Measurements from ENCODE around the gene FOXN4. TPM values are rescaled to one million over a fixed set of nuclear protein-coding genes. Genes with fewer than 3 reads are reported as not detected.

Gene FOXN4
- total RNA-seq, 4 donors from 2014 or later: not detected

DNA sequence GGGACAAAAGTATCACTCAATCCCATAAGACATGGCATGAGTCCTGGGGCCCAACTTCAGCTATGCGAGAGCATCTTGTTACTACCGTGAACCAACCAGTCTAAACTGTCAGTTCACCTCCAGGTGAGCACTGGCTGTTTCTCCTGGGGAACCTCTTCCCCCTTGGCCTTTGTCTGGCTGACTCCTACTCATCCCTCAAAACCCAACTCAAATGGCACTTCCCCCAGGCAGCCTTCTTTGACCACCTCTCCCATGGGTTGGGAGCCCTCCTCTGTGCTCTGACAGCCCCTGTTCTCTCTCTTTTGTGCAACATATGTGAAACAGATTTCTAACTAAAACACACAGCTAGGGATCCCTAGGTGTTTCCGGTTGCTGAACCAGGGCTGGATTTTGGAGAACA, 37.7 kb downstream of the FOXN4 start:
- H3K4me1 ChIP-seq: no peaks in the 10 kb centered on the region
- TF ChIP-seq POLR2A (IDR thresholded peaks at IDR 0.05) (no peak), CTCF (IDR thresholded peaks at IDR 0.05) (no peak)
- intact Hi-C loops (cut with DNase I): no loop called here
- H3K27me3 ChIP-seq: no peaks in the 10 kb centered on the region
- no peaks in the 10 kb centered on the region for H3K9me3 ChIP-seq
- no peak overlapping the region for H3K27ac ChIP-seq
- no peak overlapping the region for H3K4me3 ChIP-seq
- 87 to 95% methylated on average over 3 of the region's 3 CpGs for WGBS, 2 donors
- no peak for DNase-seq
- peaks cover 0 to 27% (median 0%) of the 10 kb centered on the region in 3 donors for H3K36me3 ChIP-seq

DNA sequence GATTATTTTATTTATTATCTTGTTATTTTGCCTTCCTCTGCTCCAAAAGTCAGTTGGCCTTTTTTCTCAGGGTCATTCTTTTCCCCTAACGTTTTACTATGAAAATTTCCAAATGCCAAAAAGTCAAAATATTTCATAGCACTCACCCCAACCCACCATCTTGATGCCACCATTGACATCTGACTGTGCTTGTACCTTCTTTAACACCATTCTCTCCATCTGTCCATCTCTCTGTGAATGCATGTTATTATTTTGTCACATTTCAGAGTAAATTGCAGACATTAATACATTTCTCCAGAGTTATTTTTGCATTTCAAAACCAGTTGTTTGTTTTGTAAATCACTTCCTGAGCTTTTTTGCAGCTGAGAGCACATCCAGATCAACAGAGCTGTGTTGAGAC, 38.6 kb downstream of the FOXN4 start:
- H3K9me3 ChIP-seq: no peaks in the 10 kb centered on the region
- intact Hi-C loops (cut with DNase I): no loop called here
- WGBS, 2 donors: 0% methylated on average over 1 of the region's 1 CpG

DNA sequence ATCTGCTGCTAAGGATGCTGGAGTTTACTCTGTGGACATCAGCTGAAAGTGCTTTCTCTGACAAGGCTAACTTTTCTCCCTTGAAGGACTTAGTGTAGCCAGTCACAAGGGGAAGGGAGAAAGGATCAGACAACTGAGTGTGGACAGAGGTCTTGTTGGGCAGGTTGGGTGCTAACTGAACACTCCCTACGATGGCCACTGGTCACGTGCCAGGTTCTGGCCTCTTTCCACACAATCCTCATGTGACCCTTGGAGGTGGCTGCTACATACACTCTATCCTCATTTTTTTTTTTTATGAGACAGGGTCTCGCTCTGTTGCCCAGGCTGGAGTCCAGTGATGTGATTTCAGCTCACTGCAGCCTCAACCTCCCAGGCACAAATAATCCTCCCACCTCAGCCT, 39.7 kb downstream of the FOXN4 start:
- H3K4me1 ChIP-seq: no peaks in the 10 kb centered on the region
- TF ChIP-seq POLR2A (IDR thresholded peaks at IDR 0.05) (no peak), CTCF (IDR thresholded peaks at IDR 0.05) (no peak)
- no peak for DNase-seq
- no peak overlapping the region for H3K27ac ChIP-seq
- H3K4me3 ChIP-seq: no peak overlapping the region
- H3K9me3 ChIP-seq: no peaks in the 10 kb centered on the region
- no peaks in the 10 kb centered on the region for H3K27me3 ChIP-seq
- H3K36me3 ChIP-seq: peaks cover 0 to 47% (median 17%) of the 10 kb centered on the region in 3 donors
- intact Hi-C loops (cut with DNase I): loop anchor here (2.0 kb wide), 1 partner anchor 115 kb away; no protein-coding TSS in a partner anchor
- WGBS, 2 donors: 58 to 74% methylated on average over 2 to 3 of the region's 3 CpGs

More for the DNA sequence above, 38.6 kb downstream of the FOXN4 start:
- no peak for TF ChIP-seq CTCF (IDR thresholded peaks at IDR 0.05)
- TF ChIP-seq POLR2A (IDR thresholded peaks at IDR 0.05): no peak
- Histone ChIP-seq H3K27me3 (no peaks in the 10 kb centered on the region), H3K4me3 (no peak overlapping the region), H3K27ac (no peak overlapping the region), H3K36me3 (peaks cover 0 to 37% (median 8%) of the 10 kb centered on the region in 3 donors), H3K4me1 (no peaks in the 10 kb centered on the region)
- no peak for DNase-seq

DNA sequence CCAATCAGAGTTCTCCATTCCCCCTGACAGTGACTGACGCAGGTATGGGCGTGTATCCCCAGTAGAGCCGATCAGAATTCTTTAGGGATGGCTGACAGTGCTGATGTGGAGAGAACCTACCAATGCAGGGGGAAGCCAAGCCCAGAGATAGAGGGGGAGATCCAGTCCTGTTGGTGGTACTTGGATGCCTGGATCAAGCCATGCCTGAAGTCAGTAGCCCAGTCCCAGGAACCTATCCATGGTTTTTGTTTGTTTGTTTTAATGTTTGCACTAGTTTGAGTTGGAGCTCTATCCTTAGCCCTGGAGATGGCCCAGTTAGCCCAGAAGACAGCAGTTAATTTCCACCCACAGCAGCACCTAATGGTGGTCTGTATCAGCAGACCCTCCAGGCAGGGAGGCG, 40.2 kb downstream of the FOXN4 start:
- WGBS, 2 donors: 80 to 89% methylated on average over 1 to 4 of the region's 4 CpGs
- no peaks in the 10 kb centered on the region for H3K9me3 ChIP-seq
- H3K27me3 ChIP-seq: no peaks in the 10 kb centered on the region
- H3K4me3 ChIP-seq: no peak overlapping the region
- H3K27ac ChIP-seq: no peak overlapping the region
- peaks cover 0 to 53% (median 17%) of the 10 kb centered on the region in 3 donors for H3K36me3 ChIP-seq
- intact Hi-C loops (cut with DNase I): loop anchor here (2.0 kb wide), 1 partner anchor 116 kb away; no protein-coding TSS in a partner anchor
- no peaks in the 10 kb centered on the region for H3K4me1 ChIP-seq
- no peak for DNase-seq
- no peak for TF ChIP-seq CTCF (IDR thresholded peaks at IDR 0.05)
- TF ChIP-seq POLR2A (IDR thresholded peaks at IDR 0.05): no peak

- Histone ChIP-seq H3K27ac (no peak overlapping the region), H3K4me1 (no peaks in the 10 kb centered on the region), H3K9me3 (peaks cover 0 to 4% (median 0%) of the 10 kb centered on the region in 3 donors), H3K27me3 (no peaks in the 10 kb centered on the region), H3K4me3 (no peak overlapping the region), H3K36me3 (peaks cover 0 to 68% (median 17%) of the 10 kb centered on the region in 3 donors)
- no peak for DNase-seq
- no peak for TF ChIP-seq CTCF (IDR thresholded peaks at IDR 0.05)
- no peak for TF ChIP-seq POLR2A (IDR thresholded peaks at IDR 0.05)
- WGBS, 2 donors: 74 to 100% methylated on average over 1 to 6 of the region's 14 CpGs
- intact Hi-C loops (cut with DNase I): no loop called here
Observed at GRCh38 chr12:109267361-109267760, 41.7 kb downstream of the FOXN4 start.
